Pericardium fibroblast (primary cell): ENCODE data around the gene PEX16. TPM values are rescaled to one million over a fixed set of nuclear protein-coding genes. Genes with fewer than 3 reads are reported as not detected.

Experiments
- total RNA-seq: library from RNA; depleted of rRNA; stranded (reverse); fragments of >200 nt; gene quantifications from 2 replicates; pipeline ENCODE4 v1.2.3, GENCODE V29; 2015

Gene PEX16
- 25.1 and 26.2 TPM in 2 replicates for total RNA-seq

GRCh38 chr11:45917623-45918330 is at the start of gene PEX16:
PEX16 (minus strand) TSS chr11:45917877; CDS start chr11:45917811, 66 bp downstream.

GRCh38 chr11:45922425-45923082 is 4.9 kb upstream of the PEX16 start, which contains the start of gene LARGE2:
LARGE2 (plus strand) TSS chr11:45922656; CDS start chr11:45922883, 227 bp downstream.

GRCh38 chr11:45906965-45907611 is 10.6 kb downstream of the PEX16 start, which contains the start of gene FREY1:
FREY1 (minus strand) TSS chr11:45907271; CDS start chr11:45907245, 26 bp downstream.

GRCh38 chr11:45885274-45885920 is 32.3 kb downstream of the PEX16 start, which contains the start of gene MAPK8IP1:
MAPK8IP1 (plus strand) TSS chr11:45885651; CDS start chr11:45885821, 170 bp downstream.

Other genes with a start within 250 kb of the PEX16 start
- 13.8 and 32.9 TPM in 2 replicates for gene SLC35C1, start 112.7 kb downstream of the PEX16 start, total RNA-seq
- 7.1 and 14.1 TPM in 2 replicates for gene CRY2, start 70.4 kb downstream of the PEX16 start, total RNA-seq
- gene MAPK8IP1, start 32.2 kb downstream of the PEX16 start, total RNA-seq = 8.6 and 10.0 TPM in 2 replicates
- gene FREY1, start 10.6 kb downstream of the PEX16 start, total RNA-seq = 0.23 TPM in 1 of 2 replicates, not detected in the other
- gene LARGE2, start 4.8 kb upstream of the PEX16 start, total RNA-seq = not detected in 2 replicates
- gene PHF21A, start 203.6 kb upstream of the PEX16 start, total RNA-seq = 13.8 and 18.6 TPM in 2 replicates